A549 (cell line): ENCODE data around the gene ITGA5. TPM values are rescaled to one million over a fixed set of nuclear protein-coding genes. Genes with fewer than 3 reads are reported as not detected.

ENCODE experiments used
- ATAC-seq, 2 experiments: fragments of 200-7000 bp in 1 of 2; fragments of >200 bp in 1 of 2; cut with Nextera tagmentation in 1 of 2; cut with Tn5 transposase in 1 of 2; 3 replicates each; pipeline versions ENCODE4 v1.8.0 to v1.9.1; 2018 to 2020; ENCODE audit warnings: mild to moderate bottlenecking in 1 of 2, moderate library complexity in 1 of 2
- CTCF ChIA-PET: fragments of 300-600 bp; sonication (Branson Sonifier 250); formaldehyde crosslinking; extraction: SDS; loops from one replicate; lab custom pipeline; 2021; ENCODE audit warnings: antibody characterized with exemption, inconsistent platforms; lab: Yijun Ruan, JAX
- POLR2A ChIA-PET: fragments of 350-600 bp; formaldehyde crosslinking; extraction: SDS; loops from one replicate; lab custom pipeline; 2021; ENCODE audit warnings: antibody characterized with exemption, inconsistent platforms; lab: Yijun Ruan, JAX
- DNase-seq, 2 experiments: peaks; one replicate each; pipeline versions ENCODE4 v3.0.0 to v3.0.0-alpha.2; 2011 to 2016; ENCODE audit warnings: low read depth in 1 of 2, low spot score in 1 of 2
- FAIRE-seq: peaks from 2 replicates; lab custom pipeline; 2011; peaks lifted over from hg19 to GRCh38; lab: Jason Lieb, UNC
- H3K27ac ChIP-seq, 2 experiments: fragments of >200 bp; sonication (Bioruptor Twin); formaldehyde crosslinking; 3 replicates each; pipeline ENCODE4 v1.5.1; 2016 to 2017
- H3K4me1 ChIP-seq: fragments of >200 bp; sonication (Bioruptor Twin); formaldehyde crosslinking; 3 replicates; pipeline ENCODE4 v1.6.1; 2016
- H3K4me2 ChIP-seq: fragments of >200 bp; sonication (Bioruptor Twin); formaldehyde crosslinking; 3 replicates; pipeline ENCODE4 v1.6.1; 2016
- H3K4me3 ChIP-seq: fragments of >200 bp; sonication (Bioruptor Twin); formaldehyde crosslinking; 3 replicates; pipeline ENCODE4 v1.5.1; 2016
- H3K9me3 ChIP-seq: fragments of >200 bp; sonication (Bioruptor Twin); formaldehyde crosslinking; 3 replicates; pipeline ENCODE4 v1.6.1; 2016
- CBX8 ChIP-seq: fragments of 200-600 bp; sonication (generic); IDR thresholded peaks from 2 replicates; pipeline ENCODE4 v1.6.1; 2016
- EHMT2 ChIP-seq: fragments of 200-600 bp; sonication (generic); IDR thresholded peaks from 2 replicates; pipeline ENCODE4 v1.6.1; 2016; ENCODE audit warnings: antibody characterized with exemption, low read depth, mild to moderate bottlenecking, moderate library complexity
- FOSB ChIP-seq: fragments of 250-450 bp; sonication (Bioruptor Pico); IDR thresholded peaks from 2 replicates; pipeline ENCODE4 v1.5.0; 2020; ENCODE audit warnings: mild to moderate bottlenecking, moderate library complexity
- GATA3 ChIP-seq: IDR thresholded peaks from 2 replicates; pipeline ENCODE4 v1.6.1; 2012; ENCODE audit warnings: borderline replicate concordance
- HES2 ChIP-seq: fragments of >200 bp; sonication (Bioruptor Twin); formaldehyde crosslinking; IDR thresholded peaks from 2 replicates; pipeline ENCODE4 v1.6.1; 2016
- HEYL ChIP-seq: fragments of 250-450 bp; sonication (Bioruptor Pico); IDR thresholded peaks from 2 replicates; pipeline ENCODE4 v1.8.0; 2021; ENCODE audit warnings: mild to moderate bottlenecking, moderate library complexity
- JUN ChIP-seq, 2 experiments: fragments of >200 bp; sonication (Bioruptor Twin); formaldehyde crosslinking; IDR thresholded peaks; 2 replicates in 1 of 2; 3 replicates in 1 of 2; pipeline ENCODE4 v1.6.1; 2016 to 2017
- JUNB ChIP-seq: fragments of >200 bp; sonication (Bioruptor Twin); formaldehyde crosslinking; IDR thresholded peaks from 2 replicates; pipeline ENCODE4 v1.6.1; 2016
- MAZ ChIP-seq: fragments of 150-350 bp; IDR thresholded peaks from 2 replicates; pipeline ENCODE4 v1.6.1; 2014; ENCODE audit warnings: antibody characterized with exemption, low read depth, low read length, borderline replicate concordance
- NPAS2 ChIP-seq: fragments of 250-450 bp; sonication (Bioruptor Pico); IDR thresholded peaks from 2 replicates; pipeline ENCODE4 v1.8.0; 2022; ENCODE audit warnings: mild to moderate bottlenecking, moderate library complexity, borderline replicate concordance
- RARB ChIP-seq: fragments of 250-450 bp; sonication (Bioruptor Pico); IDR thresholded peaks from 2 replicates; pipeline ENCODE4 v1.8.0; 2021; ENCODE audit warnings: mild to moderate bottlenecking, moderate library complexity
- REST ChIP-seq: fragments of 200-600 bp; sonication (generic); IDR thresholded peaks from 2 replicates; pipeline ENCODE4 v1.6.1; 2016; ENCODE audit warnings: antibody characterized with exemption, mild to moderate bottlenecking, moderate library complexity
- RNF2 ChIP-seq: fragments of 200-600 bp; sonication (generic); IDR thresholded peaks from 2 replicates; pipeline ENCODE4 v1.6.1; 2016; ENCODE audit warnings: low read depth, mild to moderate bottlenecking, antibody characterized with exemption, moderate library complexity, borderline replicate concordance
- SREBF2 ChIP-seq: fragments of 450-650 bp; IDR thresholded peaks from 2 replicates; pipeline ENCODE4 v1.6.1; 2014; ENCODE audit warnings: mild to moderate bottlenecking, moderate library complexity
- USF2 ChIP-seq: fragments of 450-650 bp; IDR thresholded peaks from 2 replicates; pipeline ENCODE4 v1.6.1; 2014; ENCODE audit warnings: antibody characterized with exemption
- ZC3H11A ChIP-seq: fragments of 450-650 bp; IDR thresholded peaks from 2 replicates; pipeline ENCODE4 v1.6.1; 2014; ENCODE audit warnings: antibody characterized with exemption, mild to moderate bottlenecking
- ZNF302 ChIP-seq: fragments of 250-450 bp; sonication (Bioruptor Pico); IDR thresholded peaks from 2 replicates; pipeline ENCODE4 v1.9.0; 2021; ENCODE audit warnings: inconsistent platforms, mild to moderate bottlenecking, moderate library complexity
- ZSCAN20 ChIP-seq: fragments of 250-450 bp; sonication (Bioruptor Pico); IDR thresholded peaks from 2 replicates; pipeline ENCODE4 v1.8.0; 2022; ENCODE audit warnings: mild to moderate bottlenecking, moderate library complexity
- WGBS: methylation state at CpG from one replicate; pipeline ENCODE4 v1.1.6; 2017; ENCODE audit errors: missing lambda C conversion rate; 5-methylcytosine and 5-hydroxymethylcytosine counted together
- polyA plus RNA-seq, 4 experiments: library from polyadenylated mRNA; depleted of rRNA in 3 of 4; stranded (reverse); fragments of >200 nt; fragmentation: RNase III in 1 of 4; extraction: RNeasy Plus Mini Kit Qiagen cat#74134 plus additional on column Dnase treatment in 1 of 4; gene quantifications; 2 replicates in 3 of 4; 3 replicates in 1 of 4; pipeline ENCODE4 v1.2.3, GENCODE V29; 2011 to 2017
- TF ChIP-seq, protein P1 (sequence below): IDR thresholded peaks from 2 replicates; pipeline ENCODE4 v1.6.1; 2012

Gene ITGA5
- polyA plus RNA-seq, 2 of the 4 experiments (the other 2 are of a cell fraction) = 27.2 to 31.7 TPM

DNA sequence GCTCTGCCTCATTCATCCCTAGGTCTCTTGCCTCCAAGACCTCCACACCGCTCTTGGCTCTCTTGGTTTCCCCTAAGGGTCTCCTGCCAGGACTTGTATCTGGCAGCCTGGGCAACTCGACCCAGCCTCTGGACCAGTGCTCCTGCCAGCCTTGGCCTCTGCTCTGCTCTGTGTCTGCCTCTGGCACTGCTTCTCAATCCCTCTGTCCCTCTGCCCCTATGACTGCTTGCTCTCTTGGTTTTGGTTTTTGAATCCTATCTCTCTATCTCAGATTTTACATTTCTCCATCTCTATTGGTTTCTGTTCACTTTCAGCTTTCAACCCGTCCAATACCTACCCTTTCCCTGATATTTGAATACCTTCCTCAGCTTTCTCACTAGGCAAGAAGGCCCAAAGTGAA lies 6.3 kb downstream of the ITGA5 start:
- no peaks in the 10 kb centered on the region for H3K9me3 ChIP-seq
- TF ChIP-seq CBX8 (no peak), GATA3 (no peak), JUN (IDR thresholded peaks at IDR 0.05) (no peak), FOSB (CRISPR knock-in tag) (no peak)
- TF ChIP-seq, protein P1, sequence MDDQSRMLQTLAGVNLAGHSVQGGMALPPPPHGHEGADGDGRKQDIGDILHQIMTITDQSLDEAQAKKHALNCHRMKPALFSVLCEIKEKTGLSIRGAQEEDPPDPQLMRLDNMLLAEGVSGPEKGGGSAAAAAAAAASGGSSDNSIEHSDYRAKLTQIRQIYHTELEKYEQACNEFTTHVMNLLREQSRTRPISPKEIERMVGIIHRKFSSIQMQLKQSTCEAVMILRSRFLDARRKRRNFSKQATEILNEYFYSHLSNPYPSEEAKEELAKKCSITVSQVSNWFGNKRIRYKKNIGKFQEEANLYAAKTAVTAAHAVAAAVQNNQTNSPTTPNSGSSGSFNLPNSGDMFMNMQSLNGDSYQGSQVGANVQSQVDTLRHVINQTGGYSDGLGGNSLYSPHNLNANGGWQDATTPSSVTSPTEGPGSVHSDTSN = no peak
- H3K4me1 ChIP-seq = peaks cover 53% of the 10 kb centered on the region
- WGBS = 90% methylated on average over 3 of the region's 3 CpGs
- ATAC-seq = no peak
- H3K4me3 ChIP-seq = no peak overlapping the region
- FAIRE-seq = no peak
- POLR2A ChIA-PET = no interaction called here
- no peak overlapping the region for H3K4me2 ChIP-seq
- H3K27ac ChIP-seq = peak overlapping the region in 1 of 2 experiments; percentile 74; a peak in 1 of 6 replicates
- CTCF ChIA-PET = interaction anchor here (1.2 to 47.9 kb wide), 6 partner anchors 12 to 34 kb away, joined by 4 to 1279 read pairs (median 8); no protein-coding TSS in a partner anchor
- no peak for DNase-seq

DNA sequence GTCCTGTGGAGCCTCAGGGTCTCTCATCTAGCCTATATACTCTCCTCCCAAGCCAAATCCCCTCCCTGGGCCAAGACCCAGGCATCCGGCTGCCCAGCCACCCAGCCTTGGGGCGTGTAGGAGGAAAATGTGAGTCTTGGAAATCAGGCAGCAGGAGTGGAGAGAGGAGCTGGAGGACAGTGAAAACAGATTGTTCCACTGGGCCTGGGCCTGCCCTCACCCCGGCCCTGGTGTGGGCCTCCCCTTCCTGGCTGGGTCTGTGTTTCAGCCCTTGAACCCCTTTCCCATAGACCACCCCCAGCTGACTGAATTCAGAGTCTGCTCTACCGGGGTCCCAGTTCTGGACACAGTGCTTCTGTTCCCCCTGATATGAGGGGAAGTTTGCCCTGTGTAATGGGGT lies 6.7 kb downstream of the ITGA5 start:
- H3K9me3 ChIP-seq = no peaks in the 10 kb centered on the region
- DNase-seq (no peak), FAIRE-seq (no peak), ATAC-seq (no peak)
- CTCF ChIA-PET = interaction anchor here (1.2 to 47.9 kb wide), 7 partner anchors 12 to 33 kb away, joined by 4 to 1279 read pairs (median 8); no protein-coding TSS in a partner anchor
- POLR2A ChIA-PET = no interaction called here
- H3K4me2 ChIP-seq = peak overlapping the region; percentile 54; the same call in 2 of the 3 replicates
- peaks cover 49% of the 10 kb centered on the region for H3K4me1 ChIP-seq
- H3K27ac ChIP-seq = peak overlapping the region; percentile 52 to 74; a peak in 3 of 6 replicates
- no peak overlapping the region for H3K4me3 ChIP-seq
- 78% methylated on average over 4 of the region's 4 CpGs for WGBS
- TF ChIP-seq REST = no peak
- TF ChIP-seq ZSCAN20 (CRISPR knock-in tag) = no peak
- TF ChIP-seq SREBF2 = no peak
- no peak for TF ChIP-seq JUNB
- TF ChIP-seq HEYL (CRISPR knock-in tag) = no peak
- no peak for TF ChIP-seq RARB (CRISPR knock-in tag)
- no peak for TF ChIP-seq RNF2
- TF ChIP-seq, protein P1 = no peak
- no peak for TF ChIP-seq ZNF302 (CRISPR knock-in tag)
- no peak for TF ChIP-seq ZC3H11A
- no peak for TF ChIP-seq USF2
- no peak for TF ChIP-seq NPAS2 (CRISPR knock-in tag)
- no peak for TF ChIP-seq HES2
- no peak for TF ChIP-seq EHMT2
- TF ChIP-seq MAZ = no peak
